OCI-LY7 (cell line): Measurements from ENCODE around the gene PABPN1L.

Source experiments
- EZH2phosphoT487 ChIP-seq: fragments of 200-600 bp; sonication (generic); IDR thresholded peaks from 2 replicates; pipeline ENCODE4 v1.6.1; 2018; ENCODE audit warnings: low read depth, borderline replicate concordance, mild to moderate bottlenecking, mixed run types, antibody characterized with exemption, low read length, moderate library complexity, mixed read lengths
- TF ChIP-seq, protein P1 (sequence below): fragments of 200-600 bp; sonication (generic); conservative IDR thresholded peaks from 2 replicates; pipeline ENCODE4 v1.5.1; 2014; ENCODE audit warnings: mild to moderate bottlenecking, antibody characterized with exemption, low read length, moderate library complexity, mixed read lengths

DNA sequence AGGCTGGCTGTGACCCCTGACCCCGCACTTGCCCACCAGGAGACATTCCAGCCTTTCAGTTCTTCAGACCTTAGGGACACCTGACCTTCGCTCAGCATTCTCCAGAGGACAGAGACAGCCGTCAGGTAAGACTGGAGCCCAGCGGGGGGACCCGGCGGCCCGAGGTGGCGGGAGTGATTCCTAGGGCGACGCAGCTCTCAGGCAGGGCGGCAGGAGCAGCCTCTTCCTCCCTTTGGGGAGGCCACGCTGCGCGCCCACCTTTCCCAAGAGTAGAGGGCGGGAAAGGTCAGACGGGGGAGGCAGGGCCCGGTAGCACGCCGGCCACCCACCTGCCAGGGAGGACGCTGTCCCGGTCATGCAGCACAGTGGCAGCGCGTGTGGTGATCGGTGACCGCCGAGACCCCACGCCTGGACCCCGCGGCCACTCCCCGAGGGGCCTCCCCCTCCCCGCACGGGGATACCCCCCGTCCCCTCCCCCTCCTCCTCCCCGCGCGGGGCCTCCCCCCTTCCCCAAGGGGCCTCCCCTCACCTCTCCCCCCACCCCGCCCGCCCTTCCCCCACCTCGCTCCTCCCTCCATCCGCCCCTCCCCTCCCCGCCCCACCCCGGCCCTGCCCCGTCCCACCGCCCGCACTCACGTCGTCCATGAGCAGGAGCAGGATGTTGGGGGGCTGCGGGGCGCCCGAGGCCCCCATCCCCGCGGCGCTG is 10.2 kb downstream of the PABPN1L start:
- TF ChIP-seq, protein P1, sequence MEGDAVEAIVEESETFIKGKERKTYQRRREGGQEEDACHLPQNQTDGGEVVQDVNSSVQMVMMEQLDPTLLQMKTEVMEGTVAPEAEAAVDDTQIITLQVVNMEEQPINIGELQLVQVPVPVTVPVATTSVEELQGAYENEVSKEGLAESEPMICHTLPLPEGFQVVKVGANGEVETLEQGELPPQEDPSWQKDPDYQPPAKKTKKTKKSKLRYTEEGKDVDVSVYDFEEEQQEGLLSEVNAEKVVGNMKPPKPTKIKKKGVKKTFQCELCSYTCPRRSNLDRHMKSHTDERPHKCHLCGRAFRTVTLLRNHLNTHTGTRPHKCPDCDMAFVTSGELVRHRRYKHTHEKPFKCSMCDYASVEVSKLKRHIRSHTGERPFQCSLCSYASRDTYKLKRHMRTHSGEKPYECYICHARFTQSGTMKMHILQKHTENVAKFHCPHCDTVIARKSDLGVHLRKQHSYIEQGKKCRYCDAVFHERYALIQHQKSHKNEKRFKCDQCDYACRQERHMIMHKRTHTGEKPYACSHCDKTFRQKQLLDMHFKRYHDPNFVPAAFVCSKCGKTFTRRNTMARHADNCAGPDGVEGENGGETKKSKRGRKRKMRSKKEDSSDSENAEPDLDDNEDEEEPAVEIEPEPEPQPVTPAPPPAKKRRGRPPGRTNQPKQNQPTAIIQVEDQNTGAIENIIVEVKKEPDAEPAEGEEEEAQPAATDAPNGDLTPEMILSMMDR: no peak
- TF ChIP-seq EZH2phosphoT487: no peak
